ENCODE data around the gene ARSH. TPM values are rescaled to one million over a fixed set of nuclear protein-coding genes. Genes with fewer than 3 reads are reported as not detected.
"Not testable (repeated sequence)": the region's sequence is repeated elsewhere in the genome, so short reads cannot be mapped to it uniquely, and the experiment has no call there.

ARSH gene
- total RNA-seq, 1 experiment from 2014 or later, result not detected

DNA sequence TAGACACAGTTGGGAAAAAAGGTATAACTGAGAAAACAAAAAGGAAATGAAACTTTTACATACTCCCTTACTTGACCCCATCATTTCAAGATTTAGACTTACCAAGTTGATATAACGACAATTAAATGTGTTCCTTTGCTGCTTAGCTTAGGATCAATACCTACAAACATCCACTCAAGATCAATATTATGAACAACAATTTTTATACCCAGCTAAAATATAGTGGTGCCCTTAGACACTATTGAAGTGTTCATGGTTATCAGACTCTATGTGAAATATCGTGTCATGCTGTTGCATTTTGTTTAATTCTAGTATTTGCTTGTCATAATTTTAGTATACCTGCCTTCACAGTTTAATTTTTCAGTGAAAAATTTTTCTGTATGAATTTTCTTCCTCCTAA lies 4.2 kb downstream of the ARSH start:
- DNase-seq, result no peak
- Histone ChIP-seq H3K27me3 (no peaks in the 10 kb centered on the region), H3K9me3 (no peaks in the 10 kb centered on the region), H3K36me3 (no peaks in the 10 kb centered on the region), H3K4me3 (no peak overlapping the region)

DNA sequence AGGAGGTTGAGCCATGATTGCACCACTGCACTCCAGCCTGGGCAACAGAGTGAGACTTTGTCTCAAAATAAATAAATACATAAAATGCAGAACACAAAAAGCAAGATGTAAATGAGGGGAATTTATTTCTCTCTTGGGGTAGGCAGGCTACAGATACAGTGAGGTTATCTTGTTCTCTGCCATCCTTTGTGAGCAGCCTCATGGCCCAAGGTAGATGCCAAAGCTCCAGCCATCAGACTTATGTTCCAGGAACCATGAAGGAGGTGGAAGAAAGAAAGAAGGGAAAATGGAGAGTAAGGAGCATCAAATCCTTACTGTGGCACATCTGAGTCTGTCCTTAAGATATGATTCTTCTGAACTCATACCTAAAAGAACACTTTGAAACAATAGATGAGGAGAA lies 11.1 kb downstream of the ARSH start:
- Histone ChIP-seq H3K36me3 (no peaks in the 10 kb centered on the region), H3K27me3 (no peaks in the 10 kb centered on the region), H3K4me3 (no peak overlapping the region), H3K9me3 (no peaks in the 10 kb centered on the region)
- DNase-seq, result no peak

DNA sequence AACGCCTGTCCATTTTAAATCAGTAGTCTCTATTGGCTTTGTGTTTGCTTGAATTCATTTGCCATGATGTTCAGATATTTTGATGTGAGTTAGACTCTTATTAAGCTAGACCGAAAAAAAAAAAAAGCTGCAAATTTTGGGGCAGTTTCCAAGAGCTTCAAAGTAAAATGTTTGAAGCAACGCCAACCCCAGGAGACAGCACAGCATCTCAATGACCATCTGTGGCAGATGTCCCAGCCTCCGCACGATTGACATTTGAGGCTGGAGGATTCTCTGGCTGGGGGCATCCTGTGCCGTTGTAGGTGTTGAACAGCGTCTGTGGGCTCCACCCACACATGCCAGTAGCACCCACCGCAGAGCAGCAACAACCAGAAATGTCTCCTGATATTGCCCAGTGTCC lies 17.8 kb downstream of the ARSH start:
- no peak for DNase-seq
- no peaks in the 10 kb centered on the region for H3K9me3 ChIP-seq
- no peak overlapping the region for H3K4me3 ChIP-seq
- H3K36me3 ChIP-seq, result no peaks in the 10 kb centered on the region
- H3K27me3 ChIP-seq, result no peaks in the 10 kb centered on the region

- DNase-seq, result no peak
- Histone ChIP-seq H3K36me3 (no peaks in the 10 kb centered on the region), H3K27me3 (no peaks in the 10 kb centered on the region), H3K9me3 (no peaks in the 10 kb centered on the region), H3K4me3 (no peak overlapping the region)
Measured at GRCh38 chrX:3026074-3026815, 19.9 kb downstream of the ARSH start.

DNA sequence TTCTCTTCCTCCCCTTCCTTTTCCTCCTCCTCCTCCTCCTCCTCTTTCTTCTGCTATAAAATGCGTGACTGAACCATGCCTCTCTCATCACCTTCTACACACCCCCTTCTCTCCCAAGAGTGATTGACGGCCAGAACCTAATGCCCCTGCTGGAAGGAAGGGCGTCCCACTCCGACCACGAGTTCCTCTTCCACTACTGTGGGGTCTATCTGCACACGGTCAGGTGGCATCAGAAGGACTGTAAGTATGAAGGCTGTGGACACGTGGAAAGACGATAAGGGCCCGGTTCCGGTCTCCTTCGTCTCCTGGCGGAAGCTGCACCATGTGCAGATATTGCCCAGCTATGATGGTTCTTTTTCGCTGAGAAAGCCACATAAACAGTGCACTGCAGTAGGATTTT lies 22.8 kb downstream of the ARSH start:
- no peak overlapping the region for H3K4me3 ChIP-seq
- no peaks in the 10 kb centered on the region for H3K27me3 ChIP-seq
- H3K9me3 ChIP-seq, result no peaks in the 10 kb centered on the region
- DNase-seq, result no peak
- H3K36me3 ChIP-seq, result no peaks in the 10 kb centered on the region

- no peak for DNase-seq
- no peaks in the 10 kb centered on the region for H3K9me3 ChIP-seq
- no peak overlapping the region for H3K4me3 ChIP-seq
- no peaks in the 10 kb centered on the region for H3K27me3 ChIP-seq
- H3K36me3 ChIP-seq, result no peaks in the 10 kb centered on the region
Measured at GRCh38 chrX:3037218-3037617, 30.9 kb downstream of the ARSH start.

GRCh38 chrX:3044196-3044595 lies 37.9 kb downstream of the ARSH start:
- Histone ChIP-seq H3K27me3 (no peaks in the 10 kb centered on the region), H3K9me3 (no peaks in the 10 kb centered on the region), H3K4me3 (no peak overlapping the region), H3K36me3 (no peaks in the 10 kb centered on the region)
- DNase-seq, result no peak

GRCh38 chrX:3044671-3045070 lies 38.3 kb downstream of the ARSH start:
- Histone ChIP-seq H3K9me3 (no peaks in the 10 kb centered on the region), H3K36me3 (no peaks in the 10 kb centered on the region)
- no peak for DNase-seq

DNA sequence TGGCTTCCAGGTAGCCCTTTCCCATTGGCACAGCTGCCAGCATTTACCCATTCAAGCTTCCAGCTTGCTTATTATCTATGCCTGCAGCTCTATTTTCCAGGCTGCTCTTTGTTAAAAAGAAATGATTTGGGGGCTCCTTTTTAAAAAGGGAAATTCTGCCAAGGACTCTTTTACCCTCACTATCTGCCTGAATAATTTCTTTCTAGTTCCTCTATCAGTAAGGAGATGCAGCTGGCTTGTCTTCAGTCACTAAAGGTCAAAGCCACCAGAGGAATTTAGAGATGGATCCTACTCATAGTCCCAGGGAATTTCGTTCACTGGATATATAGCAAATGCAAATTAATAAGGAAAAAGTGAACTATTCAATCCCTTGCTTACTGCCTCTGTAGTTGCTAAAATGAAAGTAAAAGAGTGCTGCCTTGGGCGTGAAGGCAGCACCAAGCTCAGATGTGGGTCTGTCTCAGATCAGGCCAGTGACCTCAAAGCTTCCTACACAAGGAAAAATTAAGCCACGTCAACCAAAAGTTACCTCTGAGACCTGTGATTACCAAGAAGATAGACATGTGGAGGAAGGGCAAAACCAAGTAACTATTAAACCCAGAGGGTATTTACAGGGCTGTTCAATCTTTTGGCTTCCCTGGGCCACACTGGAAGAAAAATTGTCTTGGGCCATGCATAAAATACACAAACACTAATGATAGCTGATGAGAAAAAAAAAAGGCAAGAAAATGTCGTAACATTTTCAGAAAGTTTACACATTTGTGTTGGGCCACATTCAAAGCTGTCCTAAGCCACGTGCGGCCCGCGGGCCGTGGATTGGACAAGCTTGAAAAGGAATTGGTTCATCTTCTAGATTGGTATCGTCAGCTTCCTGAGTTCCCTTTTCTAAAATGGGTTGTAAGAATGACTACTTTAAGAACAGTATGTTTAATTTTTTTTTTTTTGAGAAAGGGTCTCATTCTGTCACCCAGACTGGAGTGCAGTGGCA lies 40.2 kb downstream of the ARSH start:
- H3K9me3 ChIP-seq, result no peaks in the 10 kb centered on the region
- no peaks in the 10 kb centered on the region for H3K36me3 ChIP-seq
- no peak for DNase-seq
- no peaks in the 10 kb centered on the region for H3K27me3 ChIP-seq
- no peak overlapping the region for H3K4me3 ChIP-seq

More at GRCh38 chrX:3044671-3045070, 38.3 kb downstream of the ARSH start:
- Histone ChIP-seq H3K27me3 (no peaks in the 10 kb centered on the region), H3K4me3 (no peak overlapping the region)

DNA sequence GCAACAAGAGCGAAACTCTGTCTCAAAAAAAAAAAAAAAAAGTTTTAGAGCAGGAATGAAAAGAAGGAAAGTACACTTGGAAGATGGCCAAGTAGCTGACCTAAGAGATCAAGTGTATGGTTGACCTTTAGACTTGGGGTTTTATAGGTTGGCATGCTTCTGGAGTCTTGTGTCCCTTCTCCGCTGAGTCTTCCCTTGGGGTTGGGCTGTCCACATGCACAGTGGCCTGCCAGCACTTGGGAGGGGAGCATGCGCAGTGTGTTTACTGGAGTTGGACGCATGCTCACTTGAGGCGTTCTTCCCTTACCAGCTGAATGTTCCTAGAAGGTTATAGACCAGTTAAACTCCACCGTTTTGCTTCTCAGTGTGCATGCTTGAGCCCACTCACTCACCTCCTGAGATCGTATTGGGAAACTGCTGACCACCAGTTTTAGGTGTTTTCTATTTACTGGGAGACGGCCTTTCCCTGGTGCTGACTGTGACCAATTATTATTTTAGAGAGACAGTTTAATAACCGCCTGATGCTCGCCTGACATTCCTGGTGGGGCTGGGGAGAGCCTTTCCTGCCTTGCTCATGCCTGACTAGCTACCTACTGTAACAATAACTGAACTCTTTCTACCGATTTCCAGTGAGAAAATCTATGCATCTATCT lies 44.3 kb downstream of the ARSH start:
- H3K27me3 ChIP-seq, H3K9me3 ChIP-seq, DNase-seq, H3K4me3 ChIP-seq, H3K36me3 ChIP-seq: not testable (repeated sequence)

GRCh38 chrX:3052860-3053259 lies 46.5 kb downstream of the ARSH start:
- H3K9me3 ChIP-seq, result no peaks in the 10 kb centered on the region
- H3K36me3 ChIP-seq, result no peaks in the 10 kb centered on the region
- no peak overlapping the region for H3K4me3 ChIP-seq
- no peaks in the 10 kb centered on the region for H3K27me3 ChIP-seq
- no peak for DNase-seq

- H3K4me3 ChIP-seq, result no peak overlapping the region
- no peaks in the 10 kb centered on the region for H3K9me3 ChIP-seq
- no peaks in the 10 kb centered on the region for H3K27me3 ChIP-seq
- DNase-seq, result no peak
- no peaks in the 10 kb centered on the region for H3K36me3 ChIP-seq
Measured at GRCh38 chrX:3066555-3066954, 60.2 kb downstream of the ARSH start.

DNA sequence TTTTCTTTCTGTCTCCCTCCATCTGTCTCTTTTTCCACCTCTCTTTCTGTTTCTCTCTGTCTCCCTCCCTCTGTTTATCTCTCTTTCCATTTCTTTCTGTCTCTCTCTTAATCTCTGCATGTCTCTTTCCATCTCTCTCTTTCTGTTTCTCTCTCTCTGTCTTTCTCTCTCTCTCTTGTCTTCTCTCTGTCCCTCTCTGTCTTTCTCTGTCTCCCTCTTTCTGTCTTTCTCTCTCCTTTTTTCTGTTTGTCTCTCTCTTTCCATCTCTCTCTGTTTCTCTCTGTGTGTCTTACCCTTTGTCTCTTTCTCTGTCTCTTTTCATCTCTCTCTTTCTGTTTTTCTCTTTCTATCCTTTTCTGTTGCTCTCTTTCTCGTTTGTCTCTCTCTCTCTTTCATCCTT lies 69.6 kb downstream of the ARSH start:
- H3K36me3 ChIP-seq, result no peaks in the 10 kb centered on the region
- H3K27me3 ChIP-seq, result no peaks in the 10 kb centered on the region; the same call in 1 of the 2 replicates
- no peak for DNase-seq
- no peaks in the 10 kb centered on the region for H3K9me3 ChIP-seq
- no peak overlapping the region for H3K4me3 ChIP-seq

DNA sequence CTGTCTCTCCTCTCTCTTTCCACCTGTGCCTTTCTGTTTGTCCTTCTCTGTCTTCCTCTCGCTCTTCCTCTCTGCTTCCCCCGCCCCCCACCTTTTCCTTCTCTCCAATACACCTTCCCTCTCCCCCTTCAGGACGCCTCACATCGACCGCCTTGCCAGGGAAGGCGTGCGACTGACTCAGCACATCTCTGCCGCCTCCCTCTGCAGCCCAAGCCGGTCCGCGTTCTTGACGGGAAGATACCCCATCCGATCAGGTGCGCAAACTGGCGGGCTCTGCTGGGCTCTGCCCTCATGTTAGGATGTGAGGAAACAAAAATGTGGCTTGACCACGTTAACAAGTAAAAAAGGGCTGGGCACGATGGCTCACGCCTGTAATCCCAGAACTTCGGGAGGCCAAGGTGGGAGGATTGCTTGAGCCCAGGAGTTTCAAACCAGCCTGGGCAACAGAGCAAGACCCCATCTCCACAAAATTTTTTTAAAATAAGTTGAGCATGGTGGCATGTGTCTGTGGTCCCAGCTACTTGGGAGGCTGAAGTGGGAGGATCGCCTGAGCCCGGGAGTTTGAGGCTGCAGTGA lies 70.2 kb downstream of the ARSH start:
- H3K4me3 ChIP-seq, result no peak overlapping the region
- H3K9me3 ChIP-seq, result no peaks in the 10 kb centered on the region
- no peaks in the 10 kb centered on the region for H3K36me3 ChIP-seq
- no peaks in the 10 kb centered on the region; the same call in 1 of the 2 replicates for H3K27me3 ChIP-seq
- DNase-seq, result no peak

Measured in MG63 (cell line).